SK-N-SH (cell line): Measurements from ENCODE around the gene IL10RB. TPM values are rescaled to one million over a fixed set of nuclear protein-coding genes. Genes with fewer than 3 reads are reported as not detected.

Experiments used
- CTCF ChIA-PET: fragments of 300-600, 350-600 bp; formaldehyde crosslinking; extraction: SDS; loops from one replicate; lab custom pipeline; 2021; lab: Yijun Ruan, JAX
- POLR2A ChIA-PET: fragments of 350-600 bp; sonication (Branson Sonifier 250); formaldehyde crosslinking; extraction: SDS; loops from one replicate; lab custom pipeline; 2020; ENCODE audit warnings: antibody characterized with exemption, inconsistent platforms; lab: Yijun Ruan, JAX
- DNase-seq: peaks from one replicate; pipeline ENCODE4 v3.0.0; 2012
- H2AFZ ChIP-seq: fragments of 200-600 bp; sonication (generic); 2 replicates; pipeline ENCODE4 v1.8.1; 2016; ENCODE audit warnings: antibody characterized with exemption, mild to moderate bottlenecking, low read depth
- H3F3A ChIP-seq: fragments of 200-600 bp; sonication (generic); replicated peaks from 2 replicates; pipeline ENCODE3; 2016; ENCODE audit warnings: antibody characterized with exemption, mild to moderate bottlenecking; ENCODE audit not compliant: insufficient read depth
- H3K27ac ChIP-seq, 2 experiments: fragments of 200-500 bp in 1 of 2; fragments of 200-600 bp in 1 of 2; sonication (Bioruptor generic) in 1 of 2; sonication (generic), shearing (Covaris generic) in 1 of 2; 2 replicates each; pipeline versions ENCODE4 v1.5.1 to v1.6.1; 2014 to 2016; ENCODE audit warnings: low read depth in 2 of 2, inconsistent platforms in 1 of 2, low read length in 1 of 2, mild to moderate bottlenecking in 1 of 2, mixed read lengths in 1 of 2
- H3K27me3 ChIP-seq: fragments of 200-600 bp; sonication (generic), shearing (Covaris generic); 2 replicates; pipeline ENCODE4 v1.6.1; 2016; ENCODE audit warnings: mixed run types; ENCODE audit not compliant: insufficient read depth
- H3K36me3 ChIP-seq, 2 experiments: fragments of 200-500 bp in 1 of 2; fragments of 200-600 bp in 1 of 2; sonication (Bioruptor generic) in 1 of 2; sonication (generic) in 1 of 2; replicated peaks in 1 of 2; 2 replicates each; pipeline versions ENCODE3 to v1.5.1; 2014 to 2016; ENCODE audit warnings: low read length in 1 of 2, mild to moderate bottlenecking in 1 of 2; ENCODE audit not compliant: insufficient read depth in 2 of 2, control insufficient read depth in 1 of 2
- H3K4me1 ChIP-seq, 2 experiments: fragments of 200-500 bp in 1 of 2; fragments of 200-600 bp in 1 of 2; sonication (Bioruptor generic) in 1 of 2; sonication (generic), shearing (Covaris generic) in 1 of 2; 2 replicates each; pipeline versions ENCODE4 v1.5.1 to v1.6.1; 2014 to 2016; ENCODE audit warnings: low read depth in 1 of 2, low read length in 1 of 2, mixed run types in 1 of 2; ENCODE audit not compliant: insufficient read depth in 2 of 2, control insufficient read depth in 1 of 2
- H3K4me2 ChIP-seq: fragments of 200-600 bp; sonication (generic), shearing (Covaris generic); 2 replicates; pipeline ENCODE4 v1.6.1; 2017; ENCODE audit warnings: mixed run types
- H3K4me3 ChIP-seq, 2 experiments: fragments of 200-500 bp in 1 of 2; fragments of 200-600 bp in 1 of 2; sonication (Bioruptor generic) in 1 of 2; sonication (generic), shearing (Covaris generic) in 1 of 2; 2 replicates each; pipeline versions ENCODE4 v1.5.1 to v1.8.1; 2014 to 2016; ENCODE audit warnings: low read depth in 2 of 2, inconsistent platforms in 1 of 2, low read length in 1 of 2, mild to moderate bottlenecking in 1 of 2, mixed read lengths in 1 of 2, moderate library complexity in 1 of 2
- H3K79me2 ChIP-seq: fragments of 200-600 bp; sonication (generic); 2 replicates; pipeline ENCODE4 v1.8.1; 2017; ENCODE audit warnings: mild to moderate bottlenecking; ENCODE audit not compliant: insufficient read depth
- H3K9ac ChIP-seq: fragments of 200-600 bp; sonication (generic); 2 replicates; pipeline ENCODE4 v1.6.1; 2017; ENCODE audit warnings: mixed run types
- H3K9me2 ChIP-seq: fragments of 200-600 bp; sonication (generic); 2 replicates; pipeline ENCODE4 v1.6.1; 2017; ENCODE audit warnings: mixed run types
- H3K9me3 ChIP-seq: fragments of 200-600 bp; sonication (generic); 2 replicates; pipeline ENCODE4 v1.6.1; 2017; ENCODE audit warnings: mixed run types, mild to moderate bottlenecking, moderate library complexity
- H4K20me1 ChIP-seq: fragments of 200-600 bp; sonication (generic); 2 replicates; pipeline ENCODE4 v1.6.1; 2017; ENCODE audit warnings: mild to moderate bottlenecking, mixed run types; ENCODE audit not compliant: insufficient read depth
- CHD2 ChIP-seq: fragments of 150-350 bp; IDR thresholded peaks from 2 replicates; pipeline ENCODE4 v1.6.1; 2018; ENCODE audit warnings: low read length; ENCODE audit not compliant: partially characterized antibody
- ELF1 ChIP-seq: IDR thresholded peaks from 2 replicates; pipeline ENCODE4 v1.4.0; 2012
- EZH2phosphoT487 ChIP-seq: fragments of 200-600 bp; sonication (generic); IDR thresholded peaks from 2 replicates; pipeline ENCODE4 v1.6.1; 2017; ENCODE audit warnings: low read depth, mixed run types, mild to moderate bottlenecking, antibody characterized with exemption, moderate library complexity, borderline replicate concordance
- FOXJ3 ChIP-seq: sonication (generic); formaldehyde crosslinking; IDR thresholded peaks from 2 replicates; pipeline ENCODE4 v1.5.1; 2020; ENCODE audit warnings: mild to moderate bottlenecking, missing genetic modification reagents
- GABPA ChIP-seq: IDR thresholded peaks from 2 replicates; pipeline ENCODE4 v1.4.0; 2012; ENCODE audit warnings: low read depth, mild to moderate bottlenecking
- GATA2 ChIP-seq: sonication (generic); formaldehyde crosslinking; IDR thresholded peaks from 2 replicates; pipeline ENCODE4 v1.5.0; 2020; ENCODE audit warnings: mild to moderate bottlenecking, missing genetic modification reagents
- JUND ChIP-seq: IDR thresholded peaks from 2 replicates; pipeline ENCODE4 v1.4.0; 2012
- NFIC ChIP-seq: IDR thresholded peaks from 2 replicates; pipeline ENCODE4 v1.4.0; 2012; ENCODE audit warnings: borderline replicate concordance
- RAD21 ChIP-seq: IDR thresholded peaks from 2 replicates; pipeline ENCODE4 v1.6.1; 2012; ENCODE audit warnings: mild to moderate bottlenecking, low read length
- SIN3A ChIP-seq: IDR thresholded peaks from 2 replicates; pipeline ENCODE4 v1.6.1; 2012; ENCODE audit warnings: low read depth, mild to moderate bottlenecking, low read length, moderate library complexity, borderline replicate concordance
- TAF1 ChIP-seq: IDR thresholded peaks from 2 replicates; pipeline ENCODE4 v1.6.1; 2012; ENCODE audit warnings: low read depth, mild to moderate bottlenecking, low read length, moderate library complexity, borderline replicate concordance
- TEAD4 ChIP-seq: IDR thresholded peaks from 2 replicates; pipeline ENCODE4 v1.4.0; 2012; ENCODE audit warnings: mild to moderate bottlenecking, borderline replicate concordance; ENCODE audit not compliant: insufficient read depth
- WGBS: methylation state at CpG from one replicate; pipeline ENCODE4 v1.1.6; 2017; ENCODE audit warnings: low lambda C conversion rate; 5-methylcytosine and 5-hydroxymethylcytosine counted together
- polyA plus RNA-seq, 3 experiments: library from polyadenylated mRNA; depleted of rRNA; stranded (reverse); fragments of >200 nt; gene quantifications; 2 replicates each; pipeline ENCODE4 v1.2.3, GENCODE V29; 2012
- TF ChIP-seq, protein P1 (sequence below): IDR thresholded peaks from 2 replicates; pipeline ENCODE4 v1.4.0; 2012; ENCODE audit warnings: low read depth, borderline replicate concordance
- TF ChIP-seq, protein P2 (sequence below): IDR thresholded peaks from 2 replicates; pipeline ENCODE4; 2012
- TF ChIP-seq, protein P3 (sequence below): fragments of 150-350 bp; IDR thresholded peaks from 2 replicates; pipeline ENCODE4 v1.6.1; 2016; ENCODE audit warnings: mild to moderate bottlenecking, low read depth, low read length
- TF ChIP-seq, protein P4 (sequence below): IDR thresholded peaks from 2 replicates; pipeline ENCODE4 v1.4.0; 2012; ENCODE audit warnings: low read depth

Gene IL10RB
- polyA plus RNA-seq, 1 of the 3 experiments (the other 2 are of a cell fraction): 20.1 TPM

DNA sequence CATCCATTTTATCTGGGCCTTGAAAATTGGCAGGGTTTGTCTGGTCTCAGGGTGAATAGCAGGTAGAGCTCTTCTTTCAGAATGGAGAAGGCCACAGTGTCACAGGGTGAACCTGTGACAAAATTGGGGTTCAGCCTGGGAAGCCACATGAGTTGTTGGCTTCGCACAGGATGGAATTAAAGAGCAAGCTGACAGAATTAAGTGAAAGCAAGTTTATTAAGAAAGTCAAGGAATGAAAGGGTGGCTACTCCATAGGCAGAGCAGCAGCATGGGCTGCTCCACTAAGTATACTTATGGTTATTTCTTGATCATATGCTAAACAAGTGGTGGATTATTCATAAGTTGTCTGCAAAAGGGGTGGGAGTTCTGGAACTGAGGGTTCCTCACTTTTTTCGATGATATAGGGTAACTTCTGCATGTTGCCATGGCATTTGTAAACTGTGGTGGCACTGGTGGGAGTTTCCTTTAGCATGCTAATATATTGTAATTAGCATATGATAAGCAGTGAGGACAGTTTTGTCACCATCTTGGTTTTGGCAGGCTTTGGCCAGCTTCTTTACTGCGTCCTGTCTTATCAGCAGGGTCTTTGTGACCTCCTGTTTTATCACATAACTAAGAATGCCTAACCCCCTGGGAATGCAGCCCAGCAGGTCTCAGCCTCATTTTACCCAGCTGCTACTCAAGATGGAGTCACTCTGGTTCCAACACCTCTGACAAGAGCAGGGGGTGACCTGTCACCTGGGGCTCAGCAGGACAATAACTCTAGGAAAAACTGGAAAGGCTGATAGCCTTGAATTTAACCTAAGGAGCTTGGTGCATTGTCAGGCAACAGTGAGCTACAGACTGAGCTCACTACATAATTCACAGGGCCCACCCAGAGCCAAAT lies 31.3 kb upstream of the IL10RB start:
- TF ChIP-seq NFIC (no peak), JUND (no peak), GABPA (no peak), ELF1 (no peak)
- TF ChIP-seq, protein P1, sequence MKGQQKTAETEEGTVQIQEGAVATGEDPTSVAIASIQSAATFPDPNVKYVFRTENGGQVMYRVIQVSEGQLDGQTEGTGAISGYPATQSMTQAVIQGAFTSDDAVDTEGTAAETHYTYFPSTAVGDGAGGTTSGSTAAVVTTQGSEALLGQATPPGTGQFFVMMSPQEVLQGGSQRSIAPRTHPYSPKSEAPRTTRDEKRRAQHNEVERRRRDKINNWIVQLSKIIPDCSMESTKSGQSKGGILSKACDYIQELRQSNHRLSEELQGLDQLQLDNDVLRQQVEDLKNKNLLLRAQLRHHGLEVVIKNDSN: no peak
- TF ChIP-seq, protein P2, sequence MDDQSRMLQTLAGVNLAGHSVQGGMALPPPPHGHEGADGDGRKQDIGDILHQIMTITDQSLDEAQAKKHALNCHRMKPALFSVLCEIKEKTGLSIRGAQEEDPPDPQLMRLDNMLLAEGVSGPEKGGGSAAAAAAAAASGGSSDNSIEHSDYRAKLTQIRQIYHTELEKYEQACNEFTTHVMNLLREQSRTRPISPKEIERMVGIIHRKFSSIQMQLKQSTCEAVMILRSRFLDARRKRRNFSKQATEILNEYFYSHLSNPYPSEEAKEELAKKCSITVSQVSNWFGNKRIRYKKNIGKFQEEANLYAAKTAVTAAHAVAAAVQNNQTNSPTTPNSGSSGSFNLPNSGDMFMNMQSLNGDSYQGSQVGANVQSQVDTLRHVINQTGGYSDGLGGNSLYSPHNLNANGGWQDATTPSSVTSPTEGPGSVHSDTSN: no peak
- TF ChIP-seq, protein P3, sequence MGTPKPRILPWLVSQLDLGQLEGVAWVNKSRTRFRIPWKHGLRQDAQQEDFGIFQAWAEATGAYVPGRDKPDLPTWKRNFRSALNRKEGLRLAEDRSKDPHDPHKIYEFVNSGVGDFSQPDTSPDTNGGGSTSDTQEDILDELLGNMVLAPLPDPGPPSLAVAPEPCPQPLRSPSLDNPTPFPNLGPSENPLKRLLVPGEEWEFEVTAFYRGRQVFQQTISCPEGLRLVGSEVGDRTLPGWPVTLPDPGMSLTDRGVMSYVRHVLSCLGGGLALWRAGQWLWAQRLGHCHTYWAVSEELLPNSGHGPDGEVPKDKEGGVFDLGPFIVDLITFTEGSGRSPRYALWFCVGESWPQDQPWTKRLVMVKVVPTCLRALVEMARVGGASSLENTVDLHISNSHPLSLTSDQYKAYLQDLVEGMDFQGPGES: no peak
- ChIA-PET CTCF (no interaction called here), POLR2A (no interaction called here)
- Histone ChIP-seq H3F3A (peaks cover 5% of the 10 kb centered on the region), H3K4me2 (no peak overlapping the region), H3K4me3 (no peak overlapping the region), H3K9me3 (no peaks in the 10 kb centered on the region), H3K79me2 (peaks cover 45% of the 10 kb centered on the region), H4K20me1 (no peaks in the 10 kb centered on the region), H3K9me2 (no peaks in the 10 kb centered on the region), H3K36me3 (no peaks in the 10 kb centered on the region), H2AFZ (no peak overlapping the region), H3K27me3 (no peaks in the 10 kb centered on the region), H3K4me1 (peaks cover 11 to 22% of the 10 kb centered on the region in 2 experiments; a peak in 3 of 4 replicates), H3K9ac (no peak overlapping the region), H3K27ac (no peak overlapping the region)
- no peak for DNase-seq
- WGBS: 100% methylated on average over 3 of the region's 3 CpGs

DNA sequence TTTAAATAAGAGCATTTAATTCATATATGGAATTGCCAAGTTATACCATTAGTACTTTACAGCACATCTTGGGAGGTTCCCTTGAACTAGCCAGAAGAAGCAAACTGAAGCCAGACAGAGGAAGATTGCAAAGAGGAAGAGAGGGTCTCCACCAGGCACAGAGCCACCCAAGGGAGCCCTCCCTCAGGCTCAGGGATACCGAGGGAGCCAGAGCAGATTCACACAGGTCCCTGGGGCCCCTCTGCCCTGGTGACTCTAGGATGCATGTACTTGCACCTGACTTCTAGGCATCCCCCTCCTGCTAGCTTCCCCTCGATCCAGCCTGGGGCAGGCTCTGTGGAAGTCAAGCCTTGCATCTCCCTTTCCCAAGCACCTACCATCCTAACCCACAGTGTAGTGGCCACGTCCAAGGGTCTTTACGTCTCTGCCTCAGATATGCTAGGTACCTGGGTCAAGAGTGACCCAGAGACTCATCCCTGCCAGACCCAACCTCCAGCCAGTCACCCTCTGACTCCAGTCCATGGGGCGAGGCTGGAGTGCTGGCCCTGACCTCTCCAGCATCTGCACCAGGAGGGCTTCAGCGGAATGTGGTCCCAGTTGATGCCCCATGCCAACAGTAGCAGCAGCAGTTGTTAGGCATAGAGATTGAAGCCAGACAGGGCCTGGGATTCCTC lies 30.0 kb upstream of the IL10RB start:
- H3K27me3 ChIP-seq: no peaks in the 10 kb centered on the region
- peaks cover 41% of the 10 kb centered on the region for H3K79me2 ChIP-seq
- ChIA-PET CTCF (interaction anchor here (0.9 kb wide), 1 partner anchor 10 kb away, joined by 5 read pairs; no protein-coding TSS in a partner anchor), POLR2A (no interaction called here)
- H4K20me1 ChIP-seq: no peaks in the 10 kb centered on the region
- no peaks in the 10 kb centered on the region for H3K36me3 ChIP-seq
- H3K4me2 ChIP-seq: no peak overlapping the region
- 90% methylated on average over 6 of the region's 6 CpGs for WGBS
- peaks cover 5% of the 10 kb centered on the region for H3F3A ChIP-seq
- no peak overlapping the region for H3K27ac ChIP-seq
- TF ChIP-seq TAF1 (no peak), RAD21 (no peak), GATA2 (CRISPR knock-in tag) (no peak), FOXJ3 (no peak), EZH2phosphoT487 (no peak), JUND (no peak), SIN3A (no peak), TEAD4 (no peak), CHD2 (no peak), ELF1 (no peak)
- TF ChIP-seq, protein P2: no peak
- TF ChIP-seq, protein P1: no peak
- TF ChIP-seq, protein P4, sequence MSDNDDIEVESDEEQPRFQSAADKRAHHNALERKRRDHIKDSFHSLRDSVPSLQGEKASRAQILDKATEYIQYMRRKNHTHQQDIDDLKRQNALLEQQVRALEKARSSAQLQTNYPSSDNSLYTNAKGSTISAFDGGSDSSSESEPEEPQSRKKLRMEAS: no peak
- H3K9me2 ChIP-seq: no peaks in the 10 kb centered on the region
- peaks cover 6 to 22% of the 10 kb centered on the region in 2 experiments; a peak in 3 of 4 replicates for H3K4me1 ChIP-seq
- H3K4me3 ChIP-seq: no peak overlapping the region
- H2AFZ ChIP-seq: no peak overlapping the region
- H3K9me3 ChIP-seq: no peaks in the 10 kb centered on the region
- no peak for DNase-seq
- no peak overlapping the region for H3K9ac ChIP-seq
